SK-N-SH (cell line): Measurements from ENCODE around the gene MEF2A. TPM values are rescaled to one million over a fixed set of nuclear protein-coding genes. Genes with fewer than 3 reads are reported as not detected.

ENCODE experiments used
- CTCF ChIA-PET: fragments of 300-600, 350-600 bp; formaldehyde crosslinking; extraction: SDS; loops from one replicate; lab custom pipeline; 2021; lab: Yijun Ruan, JAX
- POLR2A ChIA-PET: fragments of 350-600 bp; sonication (Branson Sonifier 250); formaldehyde crosslinking; extraction: SDS; loops from one replicate; lab custom pipeline; 2020; ENCODE audit warnings: antibody characterized with exemption, inconsistent platforms; lab: Yijun Ruan, JAX
- DNase-seq: peaks from one replicate; pipeline ENCODE4 v3.0.0; 2012
- H2AFZ ChIP-seq: fragments of 200-600 bp; sonication (generic); 2 replicates; pipeline ENCODE4 v1.8.1; 2016; ENCODE audit warnings: antibody characterized with exemption, mild to moderate bottlenecking, low read depth
- H3F3A ChIP-seq: fragments of 200-600 bp; sonication (generic); replicated peaks from 2 replicates; pipeline ENCODE3; 2016; ENCODE audit warnings: antibody characterized with exemption, mild to moderate bottlenecking; ENCODE audit not compliant: insufficient read depth
- H3K27ac ChIP-seq, 2 experiments: fragments of 200-500 bp in 1 of 2; fragments of 200-600 bp in 1 of 2; sonication (Bioruptor generic) in 1 of 2; sonication (generic), shearing (Covaris generic) in 1 of 2; 2 replicates each; pipeline versions ENCODE4 v1.5.1 to v1.6.1; 2014 to 2016; ENCODE audit warnings: low read depth in 2 of 2, inconsistent platforms in 1 of 2, low read length in 1 of 2, mild to moderate bottlenecking in 1 of 2, mixed read lengths in 1 of 2
- H3K27me3 ChIP-seq: fragments of 200-600 bp; sonication (generic), shearing (Covaris generic); 2 replicates; pipeline ENCODE4 v1.6.1; 2016; ENCODE audit warnings: mixed run types; ENCODE audit not compliant: insufficient read depth
- H3K36me3 ChIP-seq, 2 experiments: fragments of 200-500 bp in 1 of 2; fragments of 200-600 bp in 1 of 2; sonication (Bioruptor generic) in 1 of 2; sonication (generic) in 1 of 2; replicated peaks in 1 of 2; 2 replicates each; pipeline versions ENCODE3 to v1.5.1; 2014 to 2016; ENCODE audit warnings: low read length in 1 of 2, mild to moderate bottlenecking in 1 of 2; ENCODE audit not compliant: insufficient read depth in 2 of 2, control insufficient read depth in 1 of 2
- H3K4me1 ChIP-seq, 2 experiments: fragments of 200-500 bp in 1 of 2; fragments of 200-600 bp in 1 of 2; sonication (Bioruptor generic) in 1 of 2; sonication (generic), shearing (Covaris generic) in 1 of 2; 2 replicates each; pipeline versions ENCODE4 v1.5.1 to v1.6.1; 2014 to 2016; ENCODE audit warnings: low read depth in 1 of 2, low read length in 1 of 2, mixed run types in 1 of 2; ENCODE audit not compliant: insufficient read depth in 2 of 2, control insufficient read depth in 1 of 2
- H3K4me2 ChIP-seq: fragments of 200-600 bp; sonication (generic), shearing (Covaris generic); 2 replicates; pipeline ENCODE4 v1.6.1; 2017; ENCODE audit warnings: mixed run types
- H3K4me3 ChIP-seq, 2 experiments: fragments of 200-500 bp in 1 of 2; fragments of 200-600 bp in 1 of 2; sonication (Bioruptor generic) in 1 of 2; sonication (generic), shearing (Covaris generic) in 1 of 2; 2 replicates each; pipeline versions ENCODE4 v1.5.1 to v1.8.1; 2014 to 2016; ENCODE audit warnings: low read depth in 2 of 2, inconsistent platforms in 1 of 2, low read length in 1 of 2, mild to moderate bottlenecking in 1 of 2, mixed read lengths in 1 of 2, moderate library complexity in 1 of 2
- H3K79me2 ChIP-seq: fragments of 200-600 bp; sonication (generic); 2 replicates; pipeline ENCODE4 v1.8.1; 2017; ENCODE audit warnings: mild to moderate bottlenecking; ENCODE audit not compliant: insufficient read depth
- H3K9ac ChIP-seq: fragments of 200-600 bp; sonication (generic); 2 replicates; pipeline ENCODE4 v1.6.1; 2017; ENCODE audit warnings: mixed run types
- H3K9me2 ChIP-seq: fragments of 200-600 bp; sonication (generic); 2 replicates; pipeline ENCODE4 v1.6.1; 2017; ENCODE audit warnings: mixed run types
- H3K9me3 ChIP-seq: fragments of 200-600 bp; sonication (generic); 2 replicates; pipeline ENCODE4 v1.6.1; 2017; ENCODE audit warnings: mixed run types, mild to moderate bottlenecking, moderate library complexity
- H4K20me1 ChIP-seq: fragments of 200-600 bp; sonication (generic); 2 replicates; pipeline ENCODE4 v1.6.1; 2017; ENCODE audit warnings: mild to moderate bottlenecking, mixed run types; ENCODE audit not compliant: insufficient read depth
- CTCF ChIP-seq: fragments of 200-600 bp; sonication (generic); IDR thresholded peaks from 2 replicates; pipeline ENCODE4 v1.6.1; 2017; ENCODE audit warnings: antibody characterized with exemption, mild to moderate bottlenecking, moderate library complexity
- MEF2A ChIP-seq: IDR thresholded peaks from 2 replicates; pipeline ENCODE4 v1.4.0; 2012; ENCODE audit warnings: low read depth, borderline replicate concordance
- NFIC ChIP-seq: IDR thresholded peaks from 2 replicates; pipeline ENCODE4 v1.4.0; 2012; ENCODE audit warnings: borderline replicate concordance
- REST ChIP-seq: IDR thresholded peaks from 2 replicates; pipeline ENCODE4 v1.6.1; 2012; ENCODE audit warnings: mild to moderate bottlenecking, low read depth, low read length, moderate library complexity
- RXRA ChIP-seq: IDR thresholded peaks from 2 replicates; pipeline ENCODE4 v1.4.0; 2012; ENCODE audit warnings: low read depth, mild to moderate bottlenecking, borderline replicate concordance
- TAF1 ChIP-seq: IDR thresholded peaks from 2 replicates; pipeline ENCODE4 v1.6.1; 2012; ENCODE audit warnings: low read depth, mild to moderate bottlenecking, low read length, moderate library complexity, borderline replicate concordance
- USF1 ChIP-seq: IDR thresholded peaks from 2 replicates; pipeline ENCODE4 v1.4.0; 2012; ENCODE audit warnings: low read depth, borderline replicate concordance
- USF2 ChIP-seq: fragments of 150-350 bp; IDR thresholded peaks from 2 replicates; pipeline ENCODE4 v1.6.1; 2017; ENCODE audit warnings: antibody characterized with exemption, low read length, low read depth, borderline replicate concordance
- YY1 ChIP-seq: IDR thresholded peaks from 2 replicates; pipeline ENCODE4 v1.4.0; 2012; ENCODE audit warnings: low read depth, mild to moderate bottlenecking
- WGBS: methylation state at CpG from one replicate; pipeline ENCODE4 v1.1.6; 2017; ENCODE audit warnings: low lambda C conversion rate; 5-methylcytosine and 5-hydroxymethylcytosine counted together
- polyA plus RNA-seq, 3 experiments: library from polyadenylated mRNA; depleted of rRNA; stranded (reverse); fragments of >200 nt; gene quantifications; 2 replicates each; pipeline ENCODE4 v1.2.3, GENCODE V29; 2012

The MEF2A gene
- polyA plus RNA-seq, 1 of the 3 experiments (the other 2 are of a cell fraction) = 20.9 TPM

GRCh38 chr15:99526671-99527070 is 39.1 kb upstream of the MEF2A start:
- H3K4me1 ChIP-seq = no peaks in the 10 kb centered on the region
- H3F3A ChIP-seq = no peaks in the 10 kb centered on the region
- no peaks in the 10 kb centered on the region for H3K9me3 ChIP-seq
- H2AFZ ChIP-seq = no peak overlapping the region
- ChIA-PET CTCF (no interaction called here), POLR2A (no interaction called here)
- no peak overlapping the region for H3K9ac ChIP-seq
- no peak overlapping the region for H3K4me3 ChIP-seq
- no peak overlapping the region for H3K27ac ChIP-seq
- 76% methylated on average over 3 of the region's 3 CpGs for WGBS
- no peaks in the 10 kb centered on the region for H3K27me3 ChIP-seq
- no peaks in the 10 kb centered on the region for H4K20me1 ChIP-seq
- H3K4me2 ChIP-seq = no peak overlapping the region
- no peaks in the 10 kb centered on the region for H3K36me3 ChIP-seq
- no peak for DNase-seq
- TF ChIP-seq CTCF = no peak
- no peak for TF ChIP-seq NFIC
- no peak for TF ChIP-seq TAF1
- no peak for TF ChIP-seq USF2
- TF ChIP-seq REST = no peak
- TF ChIP-seq USF1 = no peak
- no peak for TF ChIP-seq MEF2A
- TF ChIP-seq YY1 = no peak
- TF ChIP-seq RXRA = no peak
- H3K79me2 ChIP-seq = no peaks in the 10 kb centered on the region
- H3K9me2 ChIP-seq = no peaks in the 10 kb centered on the region
